ENCODE results near the gene BEST2.

The BEST2 gene

GRCh38 chr19:12769689-12770088 is 18.1 kb downstream of the BEST2 start:
- no peak for DNase-seq (ENCODE audit: low spot score)

GRCh38 chr19:12770922-12771321 is 19.3 kb downstream of the BEST2 start:
- no peak for DNase-seq (ENCODE audit: low spot score)

DNA sequence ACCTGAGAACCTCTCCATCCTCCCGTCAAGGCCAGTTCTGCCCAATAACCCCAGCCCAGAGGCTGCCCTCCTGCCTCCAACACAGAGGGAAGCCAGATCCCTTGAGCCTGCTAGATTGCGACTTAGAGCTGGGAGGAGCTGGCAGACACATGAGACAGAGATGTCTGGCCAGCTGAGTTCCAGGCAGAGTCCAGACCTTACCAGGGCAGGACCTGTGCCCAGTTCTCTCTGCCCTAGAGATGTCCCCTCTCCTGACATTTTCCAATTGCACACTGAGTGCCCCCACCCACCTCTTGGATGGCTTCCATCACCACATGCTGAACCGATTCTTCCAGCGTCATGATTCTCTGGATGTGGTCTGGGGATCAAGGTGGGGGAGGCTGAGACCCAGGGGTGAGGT is 20.7 kb downstream of the BEST2 start:
- no peak for DNase-seq (ENCODE audit: low spot score)

DNA sequence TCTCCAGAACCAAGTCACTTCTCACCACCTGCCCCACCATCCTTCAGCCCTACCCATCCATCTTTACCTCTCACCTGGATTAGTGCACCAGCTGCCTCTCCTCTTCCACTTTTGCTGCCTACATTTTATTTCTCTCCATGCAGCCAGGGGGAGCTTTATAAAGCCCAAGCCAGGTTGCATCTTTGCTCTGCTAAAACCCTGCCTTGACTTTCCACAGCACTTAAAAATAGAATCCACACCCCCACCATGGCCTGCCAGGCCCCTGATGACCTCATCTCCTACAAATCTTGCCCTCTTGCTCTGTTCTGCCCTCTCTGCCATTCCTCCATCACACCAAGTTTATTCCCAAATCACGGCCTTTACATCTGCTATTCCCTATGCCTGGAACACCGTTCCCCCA is 22.0 kb downstream of the BEST2 start:
- DNase-seq (ENCODE audit: low spot score) = no peak

GRCh38 chr19:12774588-12775555 is 23.3 kb downstream of the BEST2 start, which contains the start of gene HOOK2:
Gene HOOK2 (minus strand): TSS chr19:12775552. CDS start chr19:12775449, 103 bp downstream.
- no peak for DNase-seq (ENCODE audit: low spot score)

DNA sequence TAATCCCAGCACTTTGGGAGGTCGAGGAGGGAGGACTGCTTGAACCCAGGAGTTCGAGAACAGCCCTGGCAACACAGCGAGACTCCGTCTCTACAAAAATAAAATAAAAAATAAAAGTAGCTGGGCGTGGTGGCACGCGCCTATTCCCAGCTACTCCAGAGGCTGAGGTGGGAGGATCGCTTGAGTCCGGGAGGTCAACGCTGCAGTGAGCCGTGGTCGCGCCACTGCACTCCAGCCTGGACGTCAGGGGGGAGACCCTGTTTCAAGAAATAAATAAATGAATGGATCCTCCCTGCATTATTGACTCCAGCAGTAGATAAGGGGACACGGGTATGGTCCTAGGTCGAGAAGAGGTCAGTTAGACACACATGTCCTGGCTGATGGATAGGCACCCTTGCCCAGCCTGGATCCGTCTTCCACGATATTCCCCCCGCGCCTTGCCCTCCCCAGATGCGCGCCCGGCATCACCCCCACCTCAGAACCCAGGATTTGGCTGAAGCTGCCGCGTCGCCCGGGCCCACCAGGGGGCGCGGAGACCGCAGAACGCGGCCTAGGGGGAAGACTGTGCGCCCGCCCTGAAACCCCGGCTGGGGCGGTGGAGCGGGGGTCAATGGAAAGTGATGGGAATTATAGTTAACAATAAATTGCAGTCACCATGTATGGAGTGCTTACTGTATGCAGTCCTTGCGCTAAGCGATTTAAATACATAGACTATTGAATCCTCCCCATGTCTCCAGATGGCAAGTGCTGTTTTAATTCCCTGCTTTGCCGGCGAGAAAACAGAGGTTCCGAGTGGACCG is 25.8 kb downstream of the BEST2 start:
- peak; percentile 77 for DNase-seq (ENCODE audit: low spot score)

DNA sequence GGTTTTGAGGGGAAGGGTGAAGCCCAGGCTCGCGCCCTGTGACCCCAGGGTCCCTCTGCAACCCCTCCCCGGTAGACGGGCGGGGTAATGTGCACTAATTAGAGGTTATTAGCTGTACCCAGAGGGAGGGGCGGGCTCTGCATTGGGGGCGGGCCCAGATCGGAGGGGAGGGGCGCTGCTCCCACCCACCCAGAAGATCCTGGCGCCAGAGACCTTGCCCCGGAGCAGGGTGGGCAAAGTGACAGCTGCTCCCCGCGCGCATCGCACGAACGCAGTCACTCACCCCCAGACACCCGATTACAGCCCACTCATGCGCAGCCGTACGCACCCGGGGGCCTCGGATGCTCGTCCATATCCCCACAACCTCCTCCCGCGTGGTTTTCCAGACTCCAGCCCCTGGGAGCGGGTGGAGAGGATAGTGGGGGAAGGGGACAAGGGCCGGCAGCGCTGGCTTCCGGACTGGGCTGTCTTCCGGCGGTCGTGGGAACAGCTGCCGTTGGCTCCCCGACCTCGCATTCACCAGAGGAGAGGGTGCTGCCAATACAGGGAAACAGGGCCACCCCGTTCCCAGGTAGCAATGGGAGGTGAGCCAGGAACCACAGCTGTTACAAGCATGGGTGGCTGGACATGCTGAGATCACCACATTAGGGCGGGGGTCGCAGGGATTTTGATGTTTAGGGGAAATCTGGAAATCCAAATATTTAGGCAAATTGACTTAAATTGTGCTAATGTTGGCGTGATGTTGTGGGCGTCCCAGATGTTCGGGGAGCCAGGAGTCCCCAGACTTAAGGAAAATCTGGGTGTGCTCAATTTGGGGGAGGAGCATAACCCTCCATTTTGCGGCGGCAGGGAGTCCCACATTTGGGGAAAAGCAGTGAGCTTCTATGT is 26.7 kb downstream of the BEST2 start:
- no peak for DNase-seq (ENCODE audit: low spot score)

- no peak for DNase-seq (ENCODE audit: low spot score)
These were observed 27.2 kb downstream of the BEST2 start for GRCh38 chr19:12778905-12779161.

DNA sequence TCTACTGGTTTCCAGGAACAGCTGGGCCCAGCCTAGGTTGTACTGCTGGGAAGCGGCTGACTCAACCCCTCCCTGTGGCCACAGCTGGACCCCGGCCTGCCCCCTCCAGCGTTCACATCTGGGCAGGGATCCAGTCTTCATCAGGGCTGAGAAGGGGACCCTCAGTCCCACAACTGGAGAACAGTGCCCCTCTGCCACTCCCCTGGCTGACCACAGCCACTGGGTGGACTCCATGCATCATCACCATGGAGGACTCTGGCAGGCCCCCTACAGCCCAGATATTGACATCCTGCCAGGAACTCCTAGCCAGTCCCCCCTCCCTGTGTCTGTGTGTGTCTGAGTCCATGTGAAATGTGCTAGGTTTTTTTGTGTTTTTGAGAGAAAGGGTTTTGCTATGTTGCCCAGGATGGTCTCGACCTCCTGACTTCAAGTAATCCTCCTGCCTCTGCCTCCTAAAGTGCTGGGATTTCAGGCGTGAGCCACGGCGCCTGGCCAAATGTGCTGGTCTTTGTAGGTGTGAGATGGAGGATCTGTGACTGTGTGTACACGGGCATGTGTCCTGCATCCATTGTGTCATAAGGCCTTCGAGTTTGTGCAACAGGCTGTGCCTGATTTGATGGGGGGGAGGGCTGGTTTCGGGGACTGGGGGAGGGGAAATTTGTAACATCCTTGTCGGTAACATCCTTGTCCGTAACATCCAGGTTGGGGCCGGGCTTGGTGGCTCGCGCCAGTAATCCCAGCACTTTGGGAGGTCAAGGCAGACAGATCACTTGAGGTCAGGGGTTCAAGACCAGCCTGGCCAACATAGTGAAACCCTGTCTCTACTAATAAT is 27.8 kb downstream of the BEST2 start:
- DNase-seq (ENCODE audit: low spot score) = no peak

DNA sequence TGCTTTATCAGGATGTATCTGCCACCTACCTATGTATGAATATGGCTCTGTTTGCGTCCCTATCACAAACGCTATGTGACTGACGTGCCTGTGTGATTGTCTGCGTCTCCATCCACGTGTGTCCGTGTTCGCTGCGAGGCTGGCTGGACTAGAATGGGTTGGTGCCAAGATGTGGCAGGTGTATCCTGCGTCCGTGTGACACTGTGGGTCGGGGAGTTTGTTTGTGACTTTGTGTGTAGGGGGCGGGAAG is 30.5 kb downstream of the BEST2 start:
- DNase-seq (ENCODE audit: low spot score) = no peak

GRCh38 chr19:12782424-12783290 is 31.1 kb downstream of the BEST2 start:
- peak; percentile 86 for DNase-seq (ENCODE audit: low spot score)

GRCh38 chr19:12783291-12783848 is 31.8 kb downstream of the BEST2 start:
- DNase-seq (ENCODE audit: low spot score) = peak; percentile 34

DNA sequence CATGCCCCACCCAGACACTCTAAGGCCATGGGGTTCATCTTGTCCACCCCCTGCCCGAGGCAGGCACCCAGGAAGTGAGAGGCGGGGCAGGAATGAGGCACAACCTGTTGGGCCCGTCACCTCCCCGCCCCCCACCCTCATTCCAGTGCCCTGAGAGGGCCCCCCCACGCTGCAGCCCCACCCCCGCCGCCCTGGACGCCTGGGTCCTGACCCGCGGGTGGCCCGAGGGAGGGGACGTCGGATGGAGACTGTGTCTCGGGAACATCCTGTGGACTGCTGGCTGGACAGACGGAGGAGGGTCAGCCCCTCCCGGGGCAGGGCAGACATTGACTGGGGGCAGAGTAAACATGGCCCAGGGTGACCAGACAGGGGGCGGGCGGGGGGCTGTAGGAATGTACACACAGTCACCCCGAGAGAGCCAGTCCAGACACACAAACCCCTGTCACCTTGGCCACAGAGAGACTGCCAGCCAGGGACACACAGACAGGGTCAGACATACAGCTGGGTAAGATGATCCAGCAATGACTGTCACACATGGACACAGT is 32.3 kb downstream of the BEST2 start:
- DNase-seq (ENCODE audit: low spot score) = no peak

DNA sequence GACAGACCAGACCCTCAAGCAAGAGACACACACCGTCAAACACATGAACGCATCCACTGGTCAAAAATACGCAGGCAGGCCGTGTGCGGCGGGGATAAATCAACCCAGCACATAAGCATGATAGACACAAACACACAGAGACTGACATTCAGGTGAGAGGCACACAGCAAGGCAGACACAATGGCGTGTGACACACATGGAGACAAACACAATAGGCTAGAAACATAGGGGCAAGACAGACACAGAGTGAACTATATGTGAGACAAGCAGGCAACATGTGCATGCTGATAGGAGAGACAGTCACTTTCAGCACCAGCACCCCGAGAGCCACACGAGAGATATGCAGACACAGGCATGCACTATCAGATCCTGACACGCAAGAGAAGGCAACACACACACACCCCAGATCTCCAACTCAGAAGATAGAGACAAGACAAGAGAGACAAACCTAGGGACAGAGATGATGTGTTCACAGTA is 32.8 kb downstream of the BEST2 start:
- peak; percentile 86 for DNase-seq (ENCODE audit: low spot score)

GRCh38 chr19:12784871-12785430 is 33.4 kb downstream of the BEST2 start:
- no peak for DNase-seq (ENCODE audit: low spot score)

- DNase-seq (ENCODE audit: low spot score) = peak; percentile 64
These were observed 33.9 kb downstream of the BEST2 start for GRCh38 chr19:12785431-12786031.

DNA sequence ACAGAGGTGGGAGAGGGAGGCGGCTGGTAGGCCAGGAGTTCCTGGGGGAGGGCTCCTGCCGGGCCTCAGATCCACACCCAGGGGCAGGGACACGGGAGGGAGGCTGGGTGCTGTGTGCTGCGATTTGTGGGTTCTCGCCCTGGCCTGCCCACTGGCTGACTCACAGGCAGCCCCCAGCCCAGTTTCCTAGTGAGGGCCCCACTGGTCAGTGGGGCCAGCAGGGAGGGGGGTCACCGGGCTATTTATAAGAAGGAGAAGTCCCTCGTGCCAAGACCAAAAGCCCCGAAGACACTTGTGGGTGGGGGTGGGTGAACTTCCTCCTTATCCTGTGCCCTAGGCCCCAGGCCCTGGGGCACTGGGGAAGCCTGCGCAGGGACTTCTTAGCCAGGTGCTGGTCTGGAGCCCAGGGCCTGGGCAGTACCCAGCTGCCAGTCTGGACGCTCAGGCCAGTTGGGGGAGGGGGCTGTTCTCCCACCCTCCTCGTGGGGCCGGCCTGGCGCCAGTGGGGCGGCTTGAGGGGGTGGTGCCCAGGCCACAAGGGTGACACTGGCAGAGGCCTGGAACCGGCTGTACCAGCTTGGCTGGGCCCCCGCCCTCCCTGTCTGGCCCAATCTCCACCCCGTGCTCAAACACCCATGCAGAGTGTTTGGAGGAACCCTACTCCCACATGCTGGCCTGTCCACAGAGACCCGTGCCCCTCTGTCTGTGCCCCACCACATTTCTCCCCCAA is 34.7 kb downstream of the BEST2 start:
- peak; percentile 63 for DNase-seq (ENCODE audit: low spot score)

DNA sequence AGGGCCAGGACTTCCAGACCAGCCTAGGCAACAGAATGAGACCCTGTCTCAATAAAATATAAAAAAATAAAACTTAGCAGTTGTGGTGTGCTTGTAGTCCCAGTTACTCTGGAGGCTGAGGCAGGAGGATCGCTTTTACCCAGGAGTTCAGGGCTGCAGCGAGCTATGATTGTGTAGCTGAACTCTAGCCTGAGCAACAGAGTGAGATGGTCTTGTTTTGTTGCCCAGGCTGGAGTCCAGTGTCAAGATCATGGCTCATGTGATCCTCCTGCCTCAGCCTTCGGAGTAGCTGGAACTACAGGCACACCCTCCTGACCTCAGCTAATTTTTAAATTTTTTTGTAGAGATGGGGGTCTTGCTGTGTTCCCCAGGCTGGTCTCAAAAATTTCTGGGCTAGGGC is 35.4 kb downstream of the BEST2 start:
- no peak for DNase-seq (ENCODE audit: low spot score)

All from hematopoietic multipotent progenitor cell treated with erythropoietin and hydrocortisone succinate and interleukin-3 and kit ligand, for 15 days (in vitro differentiated cells).